ENCODE data around the gene RHBG.
"Not testable (repeated sequence)": the region's sequence is repeated elsewhere in the genome, so short reads cannot be mapped to it uniquely, and the experiment has no call there.

The RHBG gene, protein sequence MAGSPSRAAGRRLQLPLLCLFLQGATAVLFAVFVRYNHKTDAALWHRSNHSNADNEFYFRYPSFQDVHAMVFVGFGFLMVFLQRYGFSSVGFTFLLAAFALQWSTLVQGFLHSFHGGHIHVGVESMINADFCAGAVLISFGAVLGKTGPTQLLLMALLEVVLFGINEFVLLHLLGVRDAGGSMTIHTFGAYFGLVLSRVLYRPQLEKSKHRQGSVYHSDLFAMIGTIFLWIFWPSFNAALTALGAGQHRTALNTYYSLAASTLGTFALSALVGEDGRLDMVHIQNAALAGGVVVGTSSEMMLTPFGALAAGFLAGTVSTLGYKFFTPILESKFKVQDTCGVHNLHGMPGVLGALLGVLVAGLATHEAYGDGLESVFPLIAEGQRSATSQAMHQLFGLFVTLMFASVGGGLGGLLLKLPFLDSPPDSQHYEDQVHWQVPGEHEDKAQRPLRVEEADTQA

DNA sequence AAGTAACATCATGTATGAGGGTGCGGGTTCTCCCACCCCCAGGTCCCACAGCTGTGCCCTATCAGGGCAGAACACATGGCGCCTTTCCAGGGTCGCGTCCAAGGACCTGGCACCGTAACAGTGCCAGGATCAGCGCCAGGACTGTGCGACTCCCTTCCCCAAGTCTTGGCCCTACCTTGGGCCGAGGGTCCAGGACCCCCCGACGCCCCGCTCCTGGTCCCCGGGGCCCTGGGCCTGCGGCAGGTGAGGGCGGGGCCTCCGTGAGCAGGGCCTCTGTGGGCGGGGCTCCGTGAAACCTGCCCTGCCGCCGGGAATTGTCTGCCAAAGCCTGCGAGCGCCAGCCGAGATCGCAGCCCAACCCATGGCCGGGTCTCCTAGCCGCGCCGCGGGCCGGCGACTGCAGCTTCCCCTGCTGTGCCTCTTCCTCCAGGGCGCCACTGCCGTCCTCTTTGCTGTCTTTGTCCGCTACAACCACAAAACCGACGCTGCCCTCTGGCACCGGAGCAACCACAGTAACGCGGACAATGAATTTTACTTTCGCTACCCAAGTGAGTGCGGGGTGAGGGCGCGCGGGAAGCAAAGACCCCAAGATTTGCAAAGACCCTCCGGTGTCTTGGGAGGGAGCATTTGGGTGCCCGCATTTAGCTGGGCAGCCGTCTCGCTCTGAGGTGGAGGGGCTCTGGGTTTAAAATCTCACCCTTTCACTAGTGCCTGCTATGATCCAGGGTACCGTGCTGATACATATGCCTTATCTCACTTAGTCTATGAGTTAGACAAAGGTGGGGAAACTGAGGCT, at the start of gene RHBG:
TSS of gene RHBG (plus strand) at position 323 of the 796 bp plus-strand sequence. CDS start at position 362, 39 bp downstream.
- DNase-seq (ENCODE audit: low read depth) = no peak

DNA sequence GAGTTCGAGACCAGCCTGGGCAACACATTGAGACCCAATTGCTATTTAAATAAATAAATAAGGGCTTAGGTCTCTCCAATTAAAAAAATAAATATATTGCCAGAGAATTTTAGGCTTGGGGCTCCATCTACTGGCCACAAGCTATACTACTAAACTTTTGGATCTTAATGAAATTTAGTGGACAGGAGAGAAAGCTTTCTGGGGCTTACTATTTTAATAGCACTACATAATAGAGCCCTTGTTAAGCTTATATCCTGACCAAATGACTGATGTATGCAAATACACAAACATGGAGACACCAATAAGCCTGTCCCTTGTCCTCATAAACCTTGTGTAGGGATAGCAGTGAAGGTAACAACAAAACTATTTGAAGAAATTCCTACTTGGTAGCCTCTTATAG, 49.3 kb upstream of the RHBG start:
- DNase-seq (ENCODE audit: low read depth) = no peak

DNA sequence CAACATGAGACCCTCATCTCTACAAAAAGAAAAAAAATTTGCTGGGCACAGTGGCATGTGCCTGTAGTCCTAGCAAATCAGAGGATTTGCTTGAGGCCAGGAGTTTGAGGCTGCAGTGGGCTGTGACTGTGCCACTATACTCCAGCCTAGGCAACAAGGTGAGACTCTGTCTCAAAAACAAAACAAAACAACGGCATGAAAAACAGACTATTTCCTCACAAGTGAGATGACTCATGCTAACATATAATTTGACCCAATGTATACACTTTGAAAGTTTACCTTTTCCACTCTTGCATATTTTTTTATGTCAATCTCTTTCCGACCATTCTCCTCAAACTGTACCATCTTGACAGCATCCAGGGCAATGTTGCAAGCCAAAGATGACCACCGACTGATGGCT, 48.5 kb upstream of the RHBG start:
- no peak for DNase-seq (ENCODE audit: low read depth)

GRCh38 chr1:156323179-156323578, 45.8 kb upstream of the RHBG start:
- not testable (repeated sequence) for DNase-seq (ENCODE audit: low read depth)

- no peak for DNase-seq (ENCODE audit: low read depth)
These were observed 32.8 kb upstream of the RHBG start for GRCh38 chr1:156336242-156336641.

DNA sequence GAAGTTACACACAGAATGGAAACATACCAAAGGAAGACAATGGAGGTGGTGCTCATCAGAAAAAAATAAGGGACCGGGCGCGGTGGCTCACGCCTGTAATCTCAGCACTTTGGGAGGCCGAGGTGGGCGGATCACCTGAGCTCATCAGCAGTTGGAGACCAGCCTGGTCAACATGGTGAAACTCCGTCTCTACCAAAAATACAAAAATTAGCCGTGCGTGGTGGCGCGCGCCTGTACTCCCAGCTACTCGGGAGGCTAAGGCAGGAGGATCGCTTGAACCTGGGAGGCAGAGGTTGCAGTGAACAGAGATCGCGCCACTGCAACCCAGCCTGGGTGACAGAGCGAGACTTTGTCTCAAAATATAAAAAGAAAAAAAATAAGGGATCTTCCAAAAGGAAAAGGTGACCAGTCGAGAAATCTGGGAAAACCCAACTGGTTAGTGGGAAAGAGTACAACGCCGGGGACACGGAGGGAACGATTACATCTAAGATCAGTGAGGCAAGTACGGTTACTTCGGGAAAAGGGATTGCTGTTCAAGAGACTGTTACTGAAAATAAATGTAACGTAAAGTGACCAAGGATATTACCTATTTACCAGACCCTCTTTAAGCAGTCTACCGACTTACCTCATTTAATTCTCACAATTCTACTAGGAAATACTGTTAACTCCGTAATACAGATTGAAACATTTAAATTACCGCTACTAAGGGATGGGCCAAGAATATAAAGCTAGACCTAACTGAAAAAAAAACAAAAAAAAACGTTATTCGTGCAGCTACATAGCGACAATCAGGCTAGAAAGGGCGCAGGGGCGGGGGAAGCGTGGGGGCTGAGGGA, 31.7 kb upstream of the RHBG start:
- no peak for DNase-seq (ENCODE audit: low read depth)

- no peak for DNase-seq (ENCODE audit: low read depth)
These were observed 31.2 kb upstream of the RHBG start for GRCh38 chr1:156337888-156338179.

DNA sequence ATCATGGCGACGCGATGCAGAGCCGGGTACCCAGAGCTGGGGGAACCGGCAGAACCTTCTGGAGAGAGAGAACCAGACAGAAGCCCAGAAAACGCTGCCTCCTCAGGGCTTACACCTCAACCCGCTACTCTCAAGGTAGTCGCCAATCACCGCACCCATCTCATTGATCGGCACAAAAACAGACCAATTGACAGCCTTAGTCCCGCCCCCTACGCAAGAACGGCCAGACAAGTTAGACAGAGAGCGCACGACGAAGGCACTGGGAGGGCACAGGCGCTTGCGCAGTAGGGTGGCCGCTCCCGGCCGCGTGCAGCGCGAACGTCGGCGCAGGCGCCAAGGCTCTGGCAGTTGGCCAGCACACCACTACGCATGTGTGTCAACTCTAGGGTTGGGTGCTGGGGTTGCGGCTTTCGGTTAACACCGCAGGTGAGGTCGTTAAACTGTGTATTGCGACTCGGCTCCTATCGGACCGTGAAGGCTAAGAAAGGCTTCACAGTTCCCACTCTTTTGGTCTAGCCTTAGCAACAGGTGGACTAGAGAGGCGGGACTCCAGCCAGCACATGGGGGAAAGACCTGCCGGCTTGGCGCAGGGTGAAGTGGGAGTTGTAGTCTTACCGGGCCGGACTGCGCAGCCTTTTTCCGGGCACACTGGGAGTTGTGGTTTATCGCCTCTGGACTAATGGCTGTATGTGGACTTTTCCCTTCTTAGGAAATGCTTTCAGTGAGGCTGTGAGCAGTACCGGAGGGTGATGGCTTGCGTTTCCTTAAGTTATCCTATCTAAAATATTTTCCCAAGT, 30.6 kb upstream of the RHBG start, which contains the start of the genes CCT3 and TSACC:
TSS of gene CCT3 (minus strand) at position 113 of the 797 bp plus-strand sequence. CDS start at position 5, 108 bp downstream.
TSS of gene TSACC (plus strand) at position 347 of the 797 bp plus-strand sequence. CDS start 1,232 bp downstream, outside the sequence.
- peak; percentile 97 for DNase-seq (ENCODE audit: low read depth)

DNA sequence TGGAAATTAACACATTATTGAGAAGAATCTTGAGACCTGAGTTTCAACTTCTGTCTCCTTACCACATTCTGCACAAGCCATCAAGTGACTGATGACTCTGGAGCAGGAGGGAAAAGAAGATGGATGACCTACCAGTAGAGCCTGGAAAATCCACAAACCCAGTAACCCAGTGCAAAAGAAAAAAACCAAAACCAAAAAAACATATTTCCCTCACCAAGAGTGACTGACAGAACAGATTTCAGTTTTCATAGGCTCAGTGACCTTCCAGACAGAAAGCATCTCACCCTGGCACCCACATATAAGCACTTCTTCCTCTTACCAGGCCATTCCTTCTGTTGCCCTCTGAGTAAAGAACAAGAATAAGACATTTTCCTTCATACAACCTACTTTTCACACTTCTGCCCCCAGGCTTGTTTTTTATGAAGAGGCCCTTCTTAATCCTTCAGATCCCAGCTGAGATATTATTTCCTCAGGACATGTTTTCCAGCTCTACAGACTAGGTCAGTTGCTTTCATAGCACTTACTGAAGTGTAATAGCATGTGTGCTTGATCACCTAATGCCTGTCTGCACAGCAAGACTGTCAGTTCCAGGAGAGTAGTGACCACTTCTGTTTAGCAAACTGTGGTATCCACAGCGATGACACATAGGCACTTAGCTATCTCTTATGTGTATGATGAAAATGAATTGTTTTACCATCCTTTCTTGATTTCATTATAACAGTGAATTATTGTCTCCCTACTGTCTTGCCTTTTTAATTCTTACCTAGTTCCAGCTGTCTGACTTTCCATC, 26.6 kb upstream of the RHBG start:
- DNase-seq (ENCODE audit: low read depth) = no peak

DNA sequence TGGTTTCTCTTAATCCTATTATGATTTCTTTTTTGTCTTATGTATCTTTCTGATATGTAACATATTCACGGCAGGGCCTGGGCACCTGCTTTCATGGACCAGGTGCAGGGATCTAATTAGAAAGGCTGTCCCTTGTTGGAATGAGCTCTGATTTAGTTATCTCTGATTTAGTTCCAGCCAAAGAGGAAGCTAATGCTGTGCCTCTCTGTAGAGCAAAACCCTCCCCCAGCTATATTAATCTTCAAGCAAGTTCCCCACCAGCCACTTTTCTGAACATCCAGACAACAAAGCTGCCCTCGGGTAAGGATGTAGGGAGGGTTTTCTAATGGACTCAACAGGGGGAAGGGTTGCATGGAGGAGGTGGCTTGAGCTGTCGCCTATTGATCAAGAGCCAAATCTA, 24.6 kb upstream of the RHBG start:
- DNase-seq (ENCODE audit: low read depth) = no peak

GRCh38 chr1:156346035-156346434, 23.0 kb upstream of the RHBG start:
- not testable (repeated sequence) for DNase-seq (ENCODE audit: low read depth)

DNA sequence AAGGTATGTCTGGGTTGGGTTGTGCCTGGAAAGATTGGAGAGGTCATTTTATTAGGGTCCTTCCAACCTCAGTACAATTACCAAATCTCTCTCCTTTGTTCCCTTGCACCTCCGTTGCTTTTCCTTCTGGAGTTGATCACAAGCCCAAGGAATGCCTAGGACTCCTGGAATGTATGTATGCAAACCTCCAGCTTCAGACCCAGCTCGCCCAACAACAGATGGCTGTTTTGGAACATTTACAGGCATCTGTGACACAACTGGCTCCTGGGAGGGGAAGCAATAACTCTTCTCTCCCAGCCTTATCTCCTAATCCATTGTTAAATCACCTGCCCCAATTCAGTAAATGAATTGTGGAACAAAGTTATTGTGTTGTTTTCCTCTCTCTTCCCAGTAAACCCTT, 22.4 kb upstream of the RHBG start:
- no peak for DNase-seq (ENCODE audit: low read depth)

- no peak for DNase-seq (ENCODE audit: low read depth)
These were observed 21.7 kb upstream of the RHBG start for GRCh38 chr1:156347331-156347730.

GRCh38 chr1:156352481-156352880, 16.5 kb upstream of the RHBG start:
- DNase-seq (ENCODE audit: low read depth) = not testable (repeated sequence)

DNA sequence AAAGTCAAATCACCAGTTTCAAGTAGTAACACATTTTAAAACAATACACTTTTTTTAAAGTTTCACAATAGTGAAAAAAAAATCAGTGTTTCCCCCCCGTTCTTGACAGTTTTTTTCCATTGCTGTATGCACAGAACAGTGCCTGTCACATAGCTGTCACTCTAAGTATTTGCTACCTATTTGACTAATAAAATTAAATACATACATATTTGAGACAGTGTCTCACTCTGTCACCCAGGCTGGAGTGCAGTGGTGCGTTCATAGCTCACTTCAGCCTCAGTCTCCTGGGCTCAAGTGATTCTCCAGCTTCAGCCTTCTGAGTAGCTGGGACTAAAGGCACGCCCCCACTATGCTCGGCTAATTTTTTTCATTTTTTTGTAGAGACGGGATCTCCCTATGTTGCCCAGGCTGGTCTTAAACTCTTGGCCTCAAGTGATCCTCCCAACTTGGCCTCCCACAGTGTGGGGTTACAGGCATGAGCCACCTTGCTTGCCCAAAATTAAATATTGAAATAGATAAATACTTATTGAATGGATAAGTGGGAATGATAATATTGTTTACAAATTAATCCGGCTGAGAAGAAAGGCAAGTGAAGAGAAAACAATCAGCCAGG, 12.6 kb upstream of the RHBG start:
- no peak for DNase-seq (ENCODE audit: low read depth)

GRCh38 chr1:156356875-156357534, 12.0 kb upstream of the RHBG start:
- peak; percentile 30 for DNase-seq (ENCODE audit: low read depth)

GRCh38 chr1:156357977-156358376, 11.0 kb upstream of the RHBG start:
- no peak for DNase-seq (ENCODE audit: low read depth)

DNA sequence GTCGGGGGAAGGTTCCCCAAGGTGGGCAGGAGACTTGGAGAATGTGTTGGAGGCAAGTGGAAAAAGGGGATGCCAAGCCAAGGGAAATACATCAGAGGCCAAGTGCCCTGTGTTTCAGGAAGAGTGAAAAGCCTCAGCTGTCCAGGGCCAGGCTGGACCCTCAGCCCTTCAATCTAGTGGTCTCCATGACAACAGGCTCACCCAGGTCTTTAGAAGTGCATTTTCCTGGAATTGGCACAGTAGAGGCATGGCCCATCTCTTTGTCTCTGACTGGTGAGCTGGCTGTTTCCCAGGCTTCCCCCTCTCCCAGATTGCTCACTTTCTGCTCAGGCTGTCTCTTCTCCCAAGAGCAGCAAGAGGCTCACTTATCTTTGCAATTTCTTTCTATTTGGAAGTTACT, 10.4 kb upstream of the RHBG start:
- DNase-seq (ENCODE audit: low read depth) = no peak

GRCh38 chr1:156359249-156359648, 9.8 kb upstream of the RHBG start:
- DNase-seq (ENCODE audit: low read depth) = no peak

DNA sequence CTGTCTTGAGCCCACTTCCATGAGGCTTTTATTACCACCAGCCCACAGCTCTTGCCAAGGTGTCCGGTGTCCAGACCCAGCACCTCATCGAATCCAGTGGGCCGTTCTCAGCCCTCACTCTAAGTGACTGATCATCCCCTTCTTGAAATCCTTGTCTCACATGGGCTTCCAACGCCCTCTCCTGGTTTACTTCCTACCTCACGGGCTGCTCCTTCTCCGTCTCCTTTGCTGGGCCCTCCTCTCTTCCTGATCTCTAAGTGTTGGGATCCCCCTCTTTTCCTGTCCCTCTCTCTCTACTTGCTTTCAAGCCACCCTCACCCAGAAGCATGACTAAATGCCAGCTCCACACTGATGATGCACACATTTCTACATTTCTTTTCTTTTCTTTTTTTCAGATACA, 9.0 kb upstream of the RHBG start:
- no peak for DNase-seq (ENCODE audit: low read depth)
